D341Med (cell line): ENCODE measurements around the gene GCNT1.
"Not testable (repeated sequence)": the region's sequence is repeated elsewhere in the genome, so short reads cannot be mapped to it uniquely, and the experiment has no call there.

Experiments
- DNase-seq: peaks from one replicate; pipeline ENCODE4 v3.0.0; 2012; ENCODE audit warnings: low spot score

Gene GCNT1

DNA sequence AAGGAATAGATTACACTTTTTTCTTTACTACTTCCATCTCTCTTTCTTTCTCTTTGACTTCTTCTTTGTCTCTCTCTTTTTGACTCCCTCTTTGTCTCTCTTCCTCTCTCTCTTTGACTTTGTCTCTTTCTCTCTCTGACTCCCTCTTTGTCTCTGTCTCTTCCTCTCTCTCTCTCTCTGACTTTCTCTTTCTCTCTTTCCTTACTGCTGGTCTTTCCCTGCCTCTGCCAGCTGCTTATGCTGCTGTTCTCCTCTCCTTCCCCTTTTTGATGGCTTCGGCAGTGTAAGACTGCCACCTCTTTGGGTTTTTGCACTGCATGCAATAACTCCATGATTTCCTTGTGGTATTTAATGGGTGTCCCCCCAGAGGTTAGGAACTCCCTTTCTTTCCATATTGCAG is 32.1 kb downstream of the GCNT1 start:
- DNase-seq: not testable (repeated sequence)

GRCh38 chr9:76493496-76493895 is 34.5 kb downstream of the GCNT1 start:
- not testable (repeated sequence) for DNase-seq

- no peak for DNase-seq
These were observed 41.1 kb downstream of the GCNT1 start for GRCh38 chr9:76500061-76500460.

- DNase-seq: no peak
These were observed 43.8 kb downstream of the GCNT1 start for GRCh38 chr9:76502746-76503145.

GRCh38 chr9:76510041-76510440 is 51.1 kb downstream of the GCNT1 start:
- no peak for DNase-seq

GRCh38 chr9:76510446-76510845 is 51.5 kb downstream of the GCNT1 start:
- DNase-seq: no peak

DNA sequence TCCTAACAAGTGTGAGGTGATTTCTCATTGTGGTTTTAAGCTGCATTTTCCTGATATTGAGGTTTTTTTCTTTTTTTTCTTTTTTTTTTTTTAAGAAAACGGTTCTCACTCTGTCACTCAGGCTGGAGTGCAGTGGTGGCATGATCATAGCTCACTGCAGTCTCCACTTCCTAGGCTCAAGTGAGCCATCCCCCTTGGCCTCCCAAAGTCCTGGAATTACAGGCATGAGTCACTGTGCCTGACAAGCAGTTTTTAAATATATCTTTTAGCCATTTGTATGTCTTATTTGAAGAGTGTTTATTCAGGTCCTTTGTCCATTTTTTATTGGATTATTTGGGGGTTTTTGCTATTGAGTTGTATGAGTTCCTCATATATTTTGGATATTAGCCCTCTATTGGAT is 53.8 kb downstream of the GCNT1 start:
- no peak for DNase-seq

GRCh38 chr9:76516350-76516749 is 57.4 kb downstream of the GCNT1 start:
- DNase-seq: no peak

DNA sequence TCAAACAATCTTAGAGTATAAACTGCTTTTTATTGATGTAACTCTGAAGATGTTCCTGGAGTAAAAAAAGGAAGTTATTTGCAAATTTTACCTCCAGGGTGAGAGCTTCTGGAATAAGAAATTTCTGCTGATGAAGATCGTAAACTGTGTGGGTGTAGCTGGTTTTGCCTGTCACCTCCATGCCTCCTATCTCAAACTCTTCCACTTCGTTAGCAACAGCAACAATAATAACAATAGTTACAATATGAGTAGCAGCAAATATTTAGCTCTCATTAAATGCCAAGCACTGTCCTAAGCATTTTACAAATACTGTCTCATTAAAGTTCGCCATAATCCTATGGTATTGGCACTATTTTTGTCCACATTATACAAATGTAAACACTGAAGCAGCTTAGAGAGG is 57.9 kb downstream of the GCNT1 start:
- DNase-seq: no peak

GRCh38 chr9:76519075-76519835 is 60.3 kb downstream of the GCNT1 start:
- no peak for DNase-seq

- DNase-seq: no peak
These were observed 62.3 kb downstream of the GCNT1 start for GRCh38 chr9:76521244-76521681.

DNA sequence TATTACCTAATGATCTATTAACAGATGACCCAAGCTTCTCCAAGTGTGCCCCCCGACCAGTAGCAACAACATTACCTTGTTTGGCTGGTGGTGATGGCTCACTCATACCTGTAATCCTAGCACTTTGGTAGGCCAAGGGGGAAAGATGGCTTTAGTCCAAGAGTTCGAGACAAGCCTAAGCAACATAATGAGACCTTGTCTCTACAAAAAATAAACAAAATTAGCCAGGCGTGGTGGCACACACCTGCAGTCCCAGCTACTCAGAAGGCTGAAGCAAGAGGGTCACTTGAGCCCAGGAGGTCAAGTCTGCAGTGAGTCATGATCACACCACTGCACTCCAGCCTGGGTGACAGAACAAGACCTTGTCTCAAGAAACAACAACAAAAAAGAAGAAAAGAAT is 62.9 kb downstream of the GCNT1 start:
- DNase-seq: no peak

DNA sequence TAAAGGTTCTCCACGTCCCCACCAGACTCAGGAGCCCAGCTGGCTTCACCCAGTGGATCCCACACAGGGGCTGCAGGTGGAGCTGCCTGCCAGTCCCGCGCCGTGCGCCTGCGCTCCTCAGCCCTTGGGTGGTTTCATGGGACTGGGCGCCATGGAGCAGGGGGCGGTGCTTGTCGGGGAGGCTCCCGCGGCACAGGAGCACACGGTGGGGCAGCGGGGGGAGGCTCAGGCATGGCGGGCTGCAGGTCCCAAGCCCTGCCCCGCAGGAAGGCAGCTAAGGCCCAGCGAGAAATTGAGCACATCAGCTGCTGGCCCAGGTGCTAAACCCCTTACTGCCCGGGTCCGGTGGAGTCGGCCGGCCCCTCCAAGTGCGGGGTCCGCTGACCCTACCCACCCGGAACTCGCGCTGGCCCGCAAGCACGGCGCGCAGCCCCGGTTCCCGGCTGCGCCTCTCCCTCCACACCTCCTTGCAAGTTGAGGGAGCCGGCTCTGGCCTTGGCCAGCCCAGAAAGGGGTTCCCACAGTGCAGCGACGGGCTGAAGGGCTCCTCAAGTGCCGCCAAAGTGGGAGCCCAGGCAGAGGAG is 64.7 kb downstream of the GCNT1 start:
- DNase-seq: not testable (repeated sequence)

DNA sequence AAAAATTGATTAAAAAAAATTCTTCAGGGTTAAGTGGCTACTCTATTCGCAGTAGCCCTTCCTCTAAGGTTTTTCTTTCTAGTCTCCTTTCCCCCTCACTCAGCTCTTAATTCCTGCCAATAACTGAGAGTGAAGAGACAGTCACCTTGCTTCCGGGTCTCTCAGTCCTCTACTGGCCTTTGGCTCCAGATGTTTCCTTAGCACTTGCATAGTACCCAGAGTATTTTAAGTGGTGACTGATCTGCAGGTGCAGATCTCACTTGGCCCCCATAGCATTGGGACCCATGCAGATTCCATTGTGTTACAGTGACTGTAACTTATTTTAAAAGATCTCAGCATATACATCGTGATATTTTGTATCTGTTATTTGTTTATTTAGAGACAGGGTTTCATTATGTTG is 66.2 kb downstream of the GCNT1 start:
- no peak for DNase-seq

GRCh38 chr9:76526026-76526425 is 67.0 kb downstream of the GCNT1 start:
- DNase-seq: no peak

- no peak for DNase-seq
These were observed 69.1 kb downstream of the GCNT1 start for GRCh38 chr9:76528056-76528455.

DNA sequence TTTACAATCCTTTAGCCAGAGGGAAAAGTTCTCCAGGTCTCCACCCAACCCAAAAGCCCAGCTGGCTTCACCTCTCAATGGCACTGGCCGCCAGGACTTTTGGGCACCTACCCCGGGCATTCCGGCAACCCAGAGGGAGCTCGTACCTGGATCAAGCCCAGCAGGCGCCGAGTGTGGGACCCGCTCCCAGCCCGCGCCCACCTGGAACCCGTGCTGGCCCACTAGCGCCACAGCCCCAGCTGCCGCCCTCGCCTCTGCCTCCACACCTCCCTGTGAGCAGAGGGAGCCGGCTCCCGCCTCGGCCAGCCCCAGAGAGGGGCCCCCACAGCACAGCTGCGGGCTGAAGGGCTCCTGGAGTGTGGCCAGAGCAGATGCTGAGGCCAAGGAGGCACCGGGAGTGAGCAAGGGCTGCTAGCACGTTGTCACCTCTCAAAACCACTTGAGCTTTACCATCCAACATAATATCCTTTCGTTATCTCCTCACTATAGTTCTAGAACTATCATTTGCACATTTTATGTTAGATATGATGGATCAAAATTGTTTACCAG is 69.7 kb downstream of the GCNT1 start:
- no peak for DNase-seq

GRCh38 chr9:76529653-76530052 is 70.7 kb downstream of the GCNT1 start:
- no peak for DNase-seq

GRCh38 chr9:76530458-76531110 is 71.6 kb downstream of the GCNT1 start:
- no peak for DNase-seq

DNA sequence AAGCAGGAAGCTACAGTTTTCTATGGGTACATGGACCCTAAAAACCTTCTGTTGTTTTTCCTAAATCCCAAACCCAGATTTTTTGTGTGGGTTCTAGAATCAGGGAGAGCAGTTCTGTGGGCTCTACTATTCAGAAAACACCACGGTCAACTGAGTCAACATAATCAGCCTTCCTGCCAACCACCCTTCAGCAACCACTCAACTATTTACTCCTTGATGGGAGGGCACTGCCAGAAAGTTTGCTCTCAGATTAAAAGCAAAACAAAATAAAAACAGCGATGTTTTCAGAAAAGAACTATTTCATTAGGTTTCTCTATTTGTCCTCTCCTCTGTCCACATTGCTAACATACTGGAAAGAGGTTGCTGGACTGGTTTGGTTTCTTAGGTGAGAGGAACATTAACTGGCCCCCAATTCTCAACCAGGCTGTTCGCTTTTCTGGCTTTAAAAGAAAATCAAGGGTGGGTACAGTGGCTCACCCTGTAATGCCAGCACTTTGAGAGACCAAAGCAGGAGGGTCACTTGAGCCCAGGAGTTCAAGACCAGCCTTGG is 72.3 kb downstream of the GCNT1 start:
- no peak for DNase-seq

DNA sequence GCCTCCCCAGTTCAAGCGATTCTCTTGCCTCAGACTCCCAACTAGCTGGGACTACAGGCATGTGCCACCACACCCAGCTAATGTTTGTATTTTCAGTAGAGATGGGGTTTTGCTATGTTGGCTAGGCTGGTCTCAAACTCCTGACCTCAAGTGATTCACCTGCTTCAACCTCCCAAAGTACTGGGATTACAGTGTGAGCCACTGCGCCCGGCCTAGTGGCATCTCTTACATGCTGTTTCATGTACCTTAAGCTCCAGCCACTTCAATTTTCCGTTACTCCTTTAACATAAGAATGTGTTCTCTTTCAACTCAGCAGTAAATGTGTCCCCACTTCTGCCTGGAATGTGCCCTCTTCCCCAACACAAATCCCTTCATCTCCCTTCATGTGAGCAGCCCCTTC is 73.9 kb downstream of the GCNT1 start:
- DNase-seq: not testable (repeated sequence)

DNA sequence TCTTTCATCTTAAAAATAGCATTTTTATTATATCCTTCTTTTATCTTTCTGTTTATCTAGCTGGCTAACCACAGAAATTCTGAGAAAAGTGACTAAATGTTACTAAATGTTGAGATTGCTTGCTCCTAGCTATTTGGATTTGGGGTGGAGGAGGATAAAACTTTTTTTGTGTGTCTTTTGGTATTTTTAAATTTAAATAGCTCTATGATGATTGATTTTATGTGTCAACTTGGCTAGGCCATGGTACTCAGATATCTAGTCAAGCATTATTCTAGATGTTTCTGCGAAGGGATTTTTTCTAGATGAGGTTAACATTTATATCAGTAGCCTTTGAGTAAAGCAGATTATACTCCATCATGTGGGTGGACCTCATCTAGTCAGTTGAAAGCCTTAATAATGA is 75.0 kb downstream of the GCNT1 start:
- DNase-seq: no peak

GRCh38 chr9:76537150-76537646 is 78.2 kb downstream of the GCNT1 start:
- DNase-seq: no peak
